Gastroesophageal sphincter (tissue), 3 donors: ENCODE data around the gene E2F1.

Experiments
- CTCF ChIP-seq, 4 experiments: fragments of 200-600 bp in 2 of 4; fragments of 450-650 bp in 2 of 4; sonication (generic) in 1 of 4; IDR thresholded peaks; one replicate each; pipeline ENCODE4 v1.5.1; 2017 to 2019; ENCODE audit warnings: antibody characterized with exemption in 4 of 4, mild to moderate bottlenecking in 2 of 4, moderate library complexity in 2 of 4
- EP300 ChIP-seq: sonication (generic); formaldehyde crosslinking; IDR thresholded peaks from one replicate; pipeline ENCODE4 v1.6.1; 2017; ENCODE audit warnings: antibody characterized with exemption, mild to moderate bottlenecking
- POLR2AphosphoS5 ChIP-seq: sonication (generic); formaldehyde crosslinking; IDR thresholded peaks from one replicate; pipeline ENCODE4 v1.6.1; 2017; ENCODE audit warnings: antibody characterized with exemption

DNA sequence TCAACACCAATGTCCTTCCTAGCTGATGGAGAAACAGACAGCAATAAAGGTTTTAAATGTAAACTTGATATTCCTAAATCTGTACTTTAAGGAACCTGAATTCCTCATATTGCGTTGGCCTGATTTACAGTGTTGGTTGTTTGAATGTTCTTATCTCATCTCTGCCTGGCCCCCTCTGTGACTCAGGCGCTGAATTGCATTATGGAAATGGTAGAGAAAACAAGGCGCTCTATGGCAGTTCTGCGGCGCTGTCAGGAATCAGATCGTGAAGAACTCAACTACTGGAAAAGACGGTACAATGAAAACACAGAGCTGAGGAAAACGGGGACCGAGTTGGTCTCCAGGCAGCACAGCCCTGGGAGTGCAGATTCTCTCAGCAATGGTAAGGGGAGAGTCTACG is 56.7 kb downstream of the E2F1 start:
- TF ChIP-seq CTCF (IDR thresholded peaks at IDR 0.05) (no peak), EP300 (no peak), POLR2AphosphoS5 (no peak)
